K562 (cell line): ENCODE measurements around the gene CST6. TPM values are rescaled to one million over a fixed set of nuclear protein-coding genes. Genes with fewer than 3 reads are reported as not detected.

Experiments used
- CBX5 ChIP-seq: IDR thresholded peaks from 2 replicates; pipeline ENCODE4 v1.6.1; 2014; ENCODE audit warnings: low read depth, borderline replicate concordance
- GTF2A2 ChIP-seq: IDR thresholded peaks from 2 replicates; pipeline ENCODE4 v1.6.1; 2016; ENCODE audit warnings: mild to moderate bottlenecking, missing genetic modification characterization, missing compliant biosample characterization
- GTF2E2 ChIP-seq: fragments of 200-800 bp; sonication (Bioruptor generic); IDR thresholded peaks from 2 replicates; pipeline ENCODE4 v1.6.1; 2016; ENCODE audit warnings: missing genetic modification characterization, missing compliant biosample characterization
- IRF2 ChIP-seq: sonication (generic); formaldehyde crosslinking; IDR thresholded peaks from 2 replicates; pipeline ENCODE4 v1.8.1; 2022; ENCODE audit warnings: mild to moderate bottlenecking, missing genetic modification reagents
- MEIS2 ChIP-seq: fragments of 450-650 bp; IDR thresholded peaks from 2 replicates; pipeline ENCODE4 v1.6.1; 2014; ENCODE audit warnings: mild to moderate bottlenecking; ENCODE audit not compliant: partially characterized antibody
- NONO ChIP-seq, 2 experiments: fragments of 200-400 bp in 1 of 2; fragments of 450-650 bp in 1 of 2; formaldehyde crosslinking in 1 of 2; IDR thresholded peaks; 2 replicates each; pipeline ENCODE4 v1.6.1; 2017; ENCODE audit warnings: low read depth in 2 of 2, mild to moderate bottlenecking in 2 of 2, moderate library complexity in 2 of 2, low read length in 1 of 2
- RBM17 ChIP-seq: fragments of 200-400 bp; formaldehyde crosslinking; IDR thresholded peaks from 2 replicates; pipeline ENCODE4 v1.6.1; 2017; ENCODE audit warnings: low read depth, mild to moderate bottlenecking, low read length, borderline replicate concordance
- RBM39 ChIP-seq: fragments of 200-400 bp; formaldehyde crosslinking; optimal IDR thresholded peaks from 2 replicates; pipeline ENCODE3; 2018; ENCODE audit warnings: low read depth, low read length
- RFX7 ChIP-seq: fragments of 250-450 bp; sonication (Bioruptor Pico); IDR thresholded peaks from 2 replicates; pipeline ENCODE4 v1.5.1; 2021; ENCODE audit warnings: mild to moderate bottlenecking
- SMC3 ChIP-seq: conservative IDR thresholded peaks from 2 replicates; pipeline ENCODE4 v1.6.1; 2011; ENCODE audit warnings: low read depth, low read length, improper control_type of control experiment; ENCODE audit not compliant: insufficient read depth
- TFAM ChIP-seq: fragments of 250-450 bp; sonication (Bioruptor Pico); conservative IDR thresholded peaks from 2 replicates; pipeline ENCODE4 v1.5.0; 2021; ENCODE audit warnings: mild to moderate bottlenecking, moderate library complexity
- TRIM24 ChIP-seq, 2 experiments: fragments of 450-650 bp; IDR thresholded peaks; 2 replicates each; pipeline ENCODE4 v1.6.1; 2016
- YY1 ChIP-seq, 3 experiments: IDR thresholded peaks; 2 replicates each; pipeline ENCODE4 v1.6.1; 2011; ENCODE audit warnings: low read length in 2 of 3, mild to moderate bottlenecking in 2 of 3, moderate library complexity in 2 of 3, borderline replicate concordance in 1 of 3, control low read depth in 1 of 3, low read depth in 1 of 3; ENCODE audit not compliant: insufficient read depth in 3 of 3, insufficient replicate concordance in 2 of 3, control insufficient read depth in 1 of 3, insufficient read length in 1 of 3; ENCODE audit errors: extremely low read depth in 1 of 3
- ZBTB7A ChIP-seq: IDR thresholded peaks from 2 replicates; pipeline ENCODE4 v1.6.1; 2011; ENCODE audit warnings: low read depth, mild to moderate bottlenecking, low read length, moderate library complexity, borderline replicate concordance; ENCODE audit not compliant: control insufficient read depth
- ZNF584 ChIP-seq: fragments of 200-800 bp; sonication (Bioruptor generic); IDR thresholded peaks from 2 replicates; pipeline ENCODE4 v1.6.1; 2016; ENCODE audit warnings: low read depth, mild to moderate bottlenecking, missing genetic modification characterization, missing compliant biosample characterization
- ZNF696 ChIP-seq: fragments of 250-450 bp; sonication (Bioruptor Pico); conservative IDR thresholded peaks from 2 replicates; pipeline ENCODE4 v1.4.0; 2020; ENCODE audit warnings: mild to moderate bottlenecking, moderate library complexity
- polyA plus RNA-seq, 8 experiments: library from polyadenylated mRNA; depleted of rRNA in 4 of 8; stranded (reverse) in 5 of 8; unstranded in 3 of 8; fragments of >200 nt; fragmentation: Nextera tagmentation in 2 of 8; fragmentation: Illumina TruSeq in 1 of 8; extraction: Ambion mirVana in 2 of 8; extraction: Trizol in 1 of 8; gene quantifications; 2 replicates each; pipeline versions ENCODE4 v1.2.1 to v1.2.3, GENCODE V29; 2011 to 2014; ENCODE audit warnings: inconsistent platforms in 1 of 8, missing spikeins in 1 of 8
- total RNA-seq, 7 experiments: library from RNA; depleted of rRNA in 6 of 7; stranded (reverse); fragments of >200 nt in 6 of 7; fragmentation: Illumina TruSeq in 2 of 7; extraction: Trizol in 2 of 7; gene quantifications; 2 replicates each; pipeline versions ENCODE4 v1.2.1 to v1.2.3, GENCODE V29; 2011 to 2021; ENCODE audit warnings: low replicate concordance in 1 of 7
- TF ChIP-seq, protein P1 (sequence below): fragments of 450-650 bp; formaldehyde crosslinking; IDR thresholded peaks from 2 replicates; pipeline ENCODE4 v1.4.0; 2020; ENCODE audit warnings: mild to moderate bottlenecking, moderate library complexity
- TF ChIP-seq, protein P2 (sequence below): sonication (generic); formaldehyde crosslinking; IDR thresholded peaks from 2 replicates; pipeline ENCODE4 v1.8.0; 2022; ENCODE audit warnings: missing genetic modification reagents, mild to moderate bottlenecking, moderate library complexity, borderline replicate concordance
- TF ChIP-seq, protein P3 (sequence below): fragments of 250-450 bp; sonication (Bioruptor Pico); IDR thresholded peaks from 2 replicates; pipeline ENCODE4 v1.5.1; 2021; ENCODE audit warnings: mild to moderate bottlenecking
- TF ChIP-seq, protein P4 (sequence below): fragments of 250-450 bp; sonication (Bioruptor Pico); IDR thresholded peaks from 2 replicates; pipeline ENCODE4 v1.9.0; 2021; ENCODE audit warnings: mild to moderate bottlenecking
- TF ChIP-seq, protein P5 (sequence below): fragments of 450-650 bp; conservative IDR thresholded peaks from 2 replicates; pipeline ENCODE4 v1.6.1; 2016; ENCODE audit warnings: missing genetic modification characterization, low read depth, mild to moderate bottlenecking, missing compliant biosample characterization, moderate library complexity

Gene CST6
- total and polyA plus RNA-seq, 9 of the 15 experiments (the other 6 are each of a cell fraction or from before 2014, with no cell fraction given): not detected

DNA sequence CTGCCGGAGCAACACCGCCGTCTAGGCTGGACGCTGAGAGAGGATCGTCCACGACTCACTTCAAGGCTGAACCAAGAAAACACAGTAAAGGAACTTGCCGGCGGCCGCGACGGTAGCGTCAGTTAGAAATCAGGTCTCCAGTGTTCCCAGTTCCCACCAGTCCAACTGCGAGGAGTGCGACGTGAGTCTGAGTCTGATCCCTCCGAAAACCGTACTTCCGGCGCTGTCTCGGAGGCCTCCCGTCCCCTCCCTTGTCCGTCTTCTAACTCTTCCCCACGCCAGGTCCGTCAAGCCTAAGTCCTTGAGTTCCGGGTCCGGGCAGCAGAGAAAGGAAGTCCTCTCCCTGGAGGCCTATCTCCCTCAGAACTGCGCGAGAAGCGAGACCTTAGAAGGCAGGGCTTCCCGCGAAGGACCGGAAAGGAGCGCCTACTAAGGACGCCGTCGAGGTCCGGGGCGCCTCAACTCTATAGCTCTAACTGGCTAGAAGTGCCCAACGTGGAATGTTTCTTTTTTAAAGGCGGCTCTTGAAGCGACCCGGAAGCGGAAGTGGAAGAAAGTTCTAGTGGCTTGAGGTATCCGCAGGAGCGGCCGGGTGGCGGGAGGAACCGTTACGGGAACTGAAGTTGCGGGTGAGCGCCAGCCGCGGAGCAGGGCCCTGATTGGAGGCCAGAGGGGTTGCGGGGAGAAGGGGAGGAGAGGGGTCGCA lies 9.7 kb upstream of the CST6 start, which contains the start of the genes BANF1 and EIF1AD (continued):
- TF ChIP-seq RBM39 (peak; percentile 93), GTF2A2 (tag) (peak; percentile 76), GTF2E2 (tag) (peak; percentile 99), ZNF584 (0 out of 2 replicates have a peak, but pooled peaks have one; percentile 27), RFX7 (no peak), YY1 (IDR thresholded peaks at IDR 0.05; ENCODE audit: borderline replicate concordance in 1 of 3, control insufficient read depth in 1 of 3, extremely low read depth in 1 of 3, insufficient read depth in 3 of 3, insufficient read length in 1 of 3, insufficient replicate concordance in 2 of 3, low read depth in 1 of 3, low read length in 2 of 3) (peak in 2 of 3 experiments; percentile 75 to 80), MEIS2 (peak; percentile 40), NONO (IDR thresholded peaks at IDR 0.05; ENCODE audit: low read depth in 2 of 2, low read length in 1 of 2) (0 out of 4 replicates have a peak, but pooled peaks of 1 of the 2 experiments have one; percentile 11), SMC3 (0 out of 2 replicates have a peak, but pooled peaks have one; percentile 3), IRF2 (CRISPR knock-in tag) (no peak), CBX5 (0 out of 2 replicates have a peak, but pooled peaks have one; percentile 13), TRIM24 (IDR thresholded peaks at IDR 0.05) (peak; percentile 44 to 100; a peak in 3 of 4 replicates), RBM17 (no peak), TFAM (CRISPR knock-in tag) (no peak), ZBTB7A (peak; percentile 48; the same call in 1 of the 2 replicates), ZNF696 (CRISPR knock-in tag) (no peak)
- TF ChIP-seq, protein P1, sequence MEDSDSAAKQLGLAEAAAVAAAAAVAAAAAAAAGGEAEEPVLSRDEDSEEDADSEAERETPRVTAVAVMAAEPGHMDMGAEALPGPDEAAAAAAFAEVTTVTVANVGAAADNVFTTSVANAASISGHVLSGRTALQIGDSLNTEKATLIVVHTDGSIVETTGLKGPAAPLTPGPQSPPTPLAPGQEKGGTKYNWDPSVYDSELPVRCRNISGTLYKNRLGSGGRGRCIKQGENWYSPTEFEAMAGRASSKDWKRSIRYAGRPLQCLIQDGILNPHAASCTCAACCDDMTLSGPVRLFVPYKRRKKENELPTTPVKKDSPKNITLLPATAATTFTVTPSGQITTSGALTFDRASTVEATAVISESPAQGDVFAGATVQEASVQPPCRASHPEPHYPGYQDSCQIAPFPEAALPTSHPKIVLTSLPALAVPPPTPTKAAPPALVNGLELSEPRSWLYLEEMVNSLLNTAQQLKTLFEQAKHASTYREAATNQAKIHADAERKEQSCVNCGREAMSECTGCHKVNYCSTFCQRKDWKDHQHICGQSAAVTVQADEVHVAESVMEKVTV (CRISPR knock-in tag): 0 out of 2 replicates have a peak, but pooled peaks have one; percentile 4
- TF ChIP-seq, protein P2, sequence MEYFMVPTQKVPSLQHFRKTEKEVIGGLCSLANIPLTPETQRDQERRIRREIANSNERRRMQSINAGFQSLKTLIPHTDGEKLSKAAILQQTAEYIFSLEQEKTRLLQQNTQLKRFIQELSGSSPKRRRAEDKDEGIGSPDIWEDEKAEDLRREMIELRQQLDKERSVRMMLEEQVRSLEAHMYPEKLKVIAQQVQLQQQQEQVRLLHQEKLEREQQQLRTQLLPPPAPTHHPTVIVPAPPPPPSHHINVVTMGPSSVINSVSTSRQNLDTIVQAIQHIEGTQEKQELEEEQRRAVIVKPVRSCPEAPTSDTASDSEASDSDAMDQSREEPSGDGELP (CRISPR knock-in tag): peak; percentile 89
- TF ChIP-seq, protein P3, sequence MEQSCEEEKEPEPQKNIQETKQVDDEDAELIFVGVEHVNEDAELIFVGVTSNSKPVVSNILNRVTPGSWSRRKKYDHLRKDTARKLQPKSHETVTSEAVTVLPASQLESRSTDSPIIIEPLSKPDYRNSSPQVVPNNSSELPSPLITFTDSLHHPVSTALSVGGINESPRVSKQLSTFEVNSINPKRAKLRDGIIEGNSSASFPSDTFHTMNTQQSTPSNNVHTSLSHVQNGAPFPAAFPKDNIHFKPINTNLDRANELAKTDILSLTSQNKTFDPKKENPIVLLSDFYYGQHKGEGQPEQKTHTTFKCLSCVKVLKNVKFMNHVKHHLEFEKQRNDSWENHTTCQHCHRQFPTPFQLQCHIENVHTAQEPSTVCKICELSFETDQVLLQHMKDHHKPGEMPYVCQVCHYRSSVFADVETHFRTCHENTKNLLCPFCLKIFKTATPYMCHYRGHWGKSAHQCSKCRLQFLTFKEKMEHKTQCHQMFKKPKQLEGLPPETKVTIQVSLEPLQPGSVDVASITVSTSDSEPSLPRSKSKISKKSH (CRISPR knock-in tag): no peak
- TF ChIP-seq, protein P4, sequence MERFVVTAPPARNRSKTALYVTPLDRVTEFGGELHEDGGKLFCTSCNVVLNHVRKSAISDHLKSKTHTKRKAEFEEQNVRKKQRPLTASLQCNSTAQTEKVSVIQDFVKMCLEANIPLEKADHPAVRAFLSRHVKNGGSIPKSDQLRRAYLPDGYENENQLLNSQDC (CRISPR knock-in tag): no peak; the same call in 1 of the 2 replicates
- TF ChIP-seq, protein P5, sequence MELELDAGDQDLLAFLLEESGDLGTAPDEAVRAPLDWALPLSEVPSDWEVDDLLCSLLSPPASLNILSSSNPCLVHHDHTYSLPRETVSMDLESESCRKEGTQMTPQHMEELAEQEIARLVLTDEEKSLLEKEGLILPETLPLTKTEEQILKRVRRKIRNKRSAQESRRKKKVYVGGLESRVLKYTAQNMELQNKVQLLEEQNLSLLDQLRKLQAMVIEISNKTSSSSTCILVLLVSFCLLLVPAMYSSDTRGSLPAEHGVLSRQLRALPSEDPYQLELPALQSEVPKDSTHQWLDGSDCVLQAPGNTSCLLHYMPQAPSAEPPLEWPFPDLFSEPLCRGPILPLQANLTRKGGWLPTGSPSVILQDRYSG (tag): peak; percentile 84
